Breast epithelium (tissue), 4 donors: ENCODE measurements around the gene C6orf132. TPM values are rescaled to one million over a fixed set of nuclear protein-coding genes. Genes with fewer than 3 reads are reported as not detected.

Experiments used
- DNase-seq, 2 donors: peaks; one replicate each; pipeline ENCODE4 v3.0.0-alpha.2; 2019; ENCODE audit warnings: low spot score in 2 of 2
- H3K27ac ChIP-seq, 2 donors: fragments of 200-600 bp; sonication (generic) in 1 of 2; one replicate each; pipeline ENCODE4 v1.5.1; 2016 to 2019; ENCODE audit warnings: mild to moderate bottlenecking in 1 of 2
- H3K27me3 ChIP-seq, 2 donors: fragments of 200-600 bp; sonication (generic) in 1 of 2; one replicate each; pipeline versions ENCODE4 v1.5.1 to v1.6.0; 2017 to 2019; ENCODE audit warnings: control low read depth in 1 of 2, mild to moderate bottlenecking in 1 of 2
- H3K36me3 ChIP-seq: fragments of 200-600 bp; one replicate; pipeline ENCODE4 v1.5.1; 2019
- H3K4me1 ChIP-seq, 2 donors: fragments of 200-600 bp; sonication (generic); one replicate each; pipeline ENCODE4 v1.5.1; 2016 to 2019; ENCODE audit warnings: control low read depth in 1 of 2
- H3K4me3 ChIP-seq, 3 donors: fragments of 200-600 bp; sonication (generic); 1 replicate in 2 of 3; 2 replicates in 1 of 3; pipeline ENCODE4 v1.5.1; 2016 to 2019; ENCODE audit warnings: mild to moderate bottlenecking in 3 of 3, moderate library complexity in 2 of 3
- H3K9me3 ChIP-seq, 2 donors: fragments of 200-600 bp; sonication (generic) in 1 of 2; one replicate each; pipeline ENCODE4 v1.5.1; 2016 to 2019; ENCODE audit warnings: control low read depth in 1 of 2
- POLR2A ChIP-seq: fragments of 450-650 bp; IDR thresholded peaks from one replicate; pipeline ENCODE4 v1.6.1; 2016; ENCODE audit warnings: antibody characterized with exemption, mild to moderate bottlenecking, moderate library complexity
- POLR2AphosphoS5 ChIP-seq, 3 donors: sonication (generic); formaldehyde crosslinking; IDR thresholded peaks; one replicate each; pipeline ENCODE4 v1.6.1; 2017; ENCODE audit warnings: antibody characterized with exemption in 3 of 3
- intact Hi-C: fragments of 100-400 bp; cut with DNase I; formaldehyde crosslinking; loops from one replicate; pipeline ENCODE4 v1.15.1; 2023; ENCODE audit warnings: low total_unique reads
- total RNA-seq, 3 donors: library from RNA; depleted of rRNA; stranded (reverse); fragments of >200 nt; gene quantifications; one replicate each; pipeline ENCODE4 v1.1.0, GENCODE V29; 2016
- TF ChIP-seq, protein P1 (sequence below), 3 donors: fragments of 450-650 bp; IDR thresholded peaks; one replicate each; pipeline ENCODE4 v1.5.1; 2016 to 2017; ENCODE audit warnings: antibody characterized with exemption in 3 of 3, mild to moderate bottlenecking in 3 of 3, moderate library complexity in 3 of 3

C6orf132 gene
- total RNA-seq, 3 donors from 2014 or later = 4.2 to 20.2 (median 10.2) TPM

DNA sequence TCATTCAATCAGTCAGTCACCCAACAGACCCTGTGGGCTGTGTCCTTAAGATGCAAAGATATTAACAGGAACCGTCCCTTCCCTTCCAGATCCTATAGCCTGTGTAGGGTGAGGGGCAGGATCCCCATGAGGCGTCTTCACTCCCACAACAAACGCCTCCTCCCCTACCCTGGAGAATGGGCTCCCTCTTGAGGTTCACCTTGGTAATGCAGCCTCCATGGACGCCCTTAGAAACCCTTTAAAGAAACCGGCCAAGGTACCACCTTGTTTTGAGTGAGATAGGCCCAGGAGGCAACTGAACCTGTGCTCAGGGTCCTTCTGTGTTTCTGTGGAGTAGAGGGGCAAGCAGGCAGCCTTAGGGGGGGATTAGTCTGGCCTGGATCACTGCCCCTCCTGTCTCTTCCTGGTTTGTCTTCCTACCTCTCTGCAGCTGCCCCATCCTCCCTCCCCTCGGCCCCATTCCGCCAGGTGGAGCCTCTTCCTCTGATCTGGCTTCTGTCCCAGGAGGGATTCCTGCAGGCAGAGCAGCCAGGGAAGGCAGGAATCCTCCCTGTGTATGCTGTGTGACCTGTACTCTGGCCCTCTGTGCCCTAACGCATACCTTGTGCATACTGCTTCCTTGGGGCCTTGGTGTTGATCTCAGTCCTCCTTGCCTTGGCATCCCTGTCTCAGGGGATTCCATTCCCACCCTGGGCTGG, 24.2 kb upstream of the C6orf132 start:
- intact Hi-C loops = loop anchor here (10.0 kb wide), 1 partner anchor 92 kb away; no protein-coding TSS in a partner anchor
- Histone ChIP-seq H3K9me3 (no peaks in the 10 kb centered on the region), H3K4me3 (no peak overlapping the region), H3K27me3 (no peaks in the 10 kb centered on the region), H3K4me1 (no peaks in the 10 kb centered on the region), H3K36me3 (no peaks in the 10 kb centered on the region), H3K27ac (peak overlapping the region; percentile 17 to 30)
- peak; percentile 24 to 64 for DNase-seq
- TF ChIP-seq POLR2A (no peak), POLR2AphosphoS5 (IDR thresholded peaks at IDR 0.05) (no peak)
- TF ChIP-seq, protein P1, sequence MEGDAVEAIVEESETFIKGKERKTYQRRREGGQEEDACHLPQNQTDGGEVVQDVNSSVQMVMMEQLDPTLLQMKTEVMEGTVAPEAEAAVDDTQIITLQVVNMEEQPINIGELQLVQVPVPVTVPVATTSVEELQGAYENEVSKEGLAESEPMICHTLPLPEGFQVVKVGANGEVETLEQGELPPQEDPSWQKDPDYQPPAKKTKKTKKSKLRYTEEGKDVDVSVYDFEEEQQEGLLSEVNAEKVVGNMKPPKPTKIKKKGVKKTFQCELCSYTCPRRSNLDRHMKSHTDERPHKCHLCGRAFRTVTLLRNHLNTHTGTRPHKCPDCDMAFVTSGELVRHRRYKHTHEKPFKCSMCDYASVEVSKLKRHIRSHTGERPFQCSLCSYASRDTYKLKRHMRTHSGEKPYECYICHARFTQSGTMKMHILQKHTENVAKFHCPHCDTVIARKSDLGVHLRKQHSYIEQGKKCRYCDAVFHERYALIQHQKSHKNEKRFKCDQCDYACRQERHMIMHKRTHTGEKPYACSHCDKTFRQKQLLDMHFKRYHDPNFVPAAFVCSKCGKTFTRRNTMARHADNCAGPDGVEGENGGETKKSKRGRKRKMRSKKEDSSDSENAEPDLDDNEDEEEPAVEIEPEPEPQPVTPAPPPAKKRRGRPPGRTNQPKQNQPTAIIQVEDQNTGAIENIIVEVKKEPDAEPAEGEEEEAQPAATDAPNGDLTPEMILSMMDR (IDR thresholded peaks at IDR 0.05) = peak; percentile 88 to 94 (median 93)

DNA sequence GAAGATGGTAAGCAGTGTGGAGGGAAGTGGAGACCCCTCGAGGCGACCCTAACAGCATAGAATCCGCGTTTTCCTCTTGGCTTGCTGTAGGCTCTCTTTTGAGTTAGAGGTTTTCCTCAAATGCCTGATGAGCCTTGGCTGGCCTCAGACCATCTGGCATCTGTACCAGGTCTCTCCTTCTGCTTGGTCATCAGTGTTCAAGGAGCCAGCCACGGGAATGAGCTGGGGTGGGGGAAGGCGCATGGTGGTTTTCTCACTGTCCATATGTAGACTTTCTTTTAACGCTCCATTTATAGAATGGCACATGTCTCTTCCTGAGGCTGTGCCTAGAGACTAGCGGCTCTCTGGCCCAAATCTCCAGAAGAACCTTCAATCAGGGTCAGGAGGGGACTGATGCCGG, 22.6 kb upstream of the C6orf132 start:
- TF ChIP-seq POLR2AphosphoS5 (IDR thresholded peaks at IDR 0.05) (no peak), POLR2A (no peak)
- TF ChIP-seq, protein P1 (IDR thresholded peaks at IDR 0.05) = no peak
- no peak overlapping the region for H3K27ac ChIP-seq
- no peaks in the 10 kb centered on the region for H3K36me3 ChIP-seq
- H3K27me3 ChIP-seq = no peaks in the 10 kb centered on the region
- no peak overlapping the region for H3K4me3 ChIP-seq
- no peaks in the 10 kb centered on the region for H3K9me3 ChIP-seq
- DNase-seq = peak in 1 of 2 donors; percentile 56
- no peaks in the 10 kb centered on the region for H3K4me1 ChIP-seq
- intact Hi-C loops = loop anchor here (10.0 kb wide), 1 partner anchor 90 kb away; no protein-coding TSS in a partner anchor

DNA sequence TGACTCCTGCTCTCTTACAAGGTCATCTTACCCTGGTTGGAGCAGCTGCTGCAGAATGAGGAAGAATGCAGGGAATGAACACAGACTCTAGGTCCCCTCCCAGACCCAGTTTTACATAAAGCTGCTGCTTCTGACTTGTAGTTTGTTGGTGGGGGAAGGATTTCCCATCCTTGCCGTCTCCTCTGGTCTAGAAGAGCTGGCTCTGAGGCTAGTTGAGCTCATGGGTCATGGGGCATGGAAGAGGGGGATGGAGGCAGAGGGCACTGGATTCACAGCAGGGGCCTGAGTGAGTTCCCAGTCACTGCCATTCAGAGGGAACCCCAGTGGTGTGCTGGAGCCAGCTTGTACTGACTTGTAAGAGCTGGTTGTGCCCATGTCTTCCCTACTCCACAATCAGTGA, 21.6 kb upstream of the C6orf132 start:
- H3K4me3 ChIP-seq = no peak overlapping the region
- no peak overlapping the region for H3K27ac ChIP-seq
- H3K36me3 ChIP-seq = no peaks in the 10 kb centered on the region
- H3K9me3 ChIP-seq = no peaks in the 10 kb centered on the region
- no peaks in the 10 kb centered on the region for H3K4me1 ChIP-seq
- intact Hi-C loops = loop anchor here (10.0 kb wide), 1 partner anchor 89 kb away; no protein-coding TSS in a partner anchor
- no peak for DNase-seq
- TF ChIP-seq POLR2A (no peak), POLR2AphosphoS5 (IDR thresholded peaks at IDR 0.05) (no peak)
- TF ChIP-seq, protein P1 (IDR thresholded peaks at IDR 0.05) = no peak
- H3K27me3 ChIP-seq = no peaks in the 10 kb centered on the region

DNA sequence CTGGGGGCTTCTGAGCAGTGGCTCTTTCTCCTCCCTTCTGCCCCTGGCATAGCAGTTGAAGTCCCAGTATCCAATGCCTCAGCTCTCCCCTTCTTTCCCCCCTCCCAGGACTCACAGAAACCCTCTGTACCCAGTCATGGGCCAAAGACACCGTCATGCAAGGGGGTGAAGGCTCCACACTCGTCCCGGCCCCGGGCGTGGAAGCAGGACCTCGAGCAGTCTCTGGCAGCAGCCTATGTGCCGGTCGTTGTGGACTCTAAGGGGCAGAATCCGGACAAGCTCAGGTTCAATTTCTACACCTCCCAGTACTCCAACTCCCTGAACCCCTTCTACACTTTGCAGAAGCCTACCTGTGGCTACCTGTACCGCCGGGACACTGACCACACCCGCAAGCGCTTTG, 20.4 kb upstream of the C6orf132 start:
- Histone ChIP-seq H3K4me3 (no peak overlapping the region), H3K27ac (no peak overlapping the region), H3K36me3 (no peaks in the 10 kb centered on the region), H3K4me1 (no peaks in the 10 kb centered on the region), H3K27me3 (no peaks in the 10 kb centered on the region), H3K9me3 (no peaks in the 10 kb centered on the region)
- no peak for DNase-seq
- intact Hi-C loops = loop anchor here (10.0 kb wide), 1 partner anchor 88 kb away; no protein-coding TSS in a partner anchor
- TF ChIP-seq, protein P1 (IDR thresholded peaks at IDR 0.05) = no peak
- TF ChIP-seq POLR2AphosphoS5 (IDR thresholded peaks at IDR 0.05) (no peak), POLR2A (no peak)

DNA sequence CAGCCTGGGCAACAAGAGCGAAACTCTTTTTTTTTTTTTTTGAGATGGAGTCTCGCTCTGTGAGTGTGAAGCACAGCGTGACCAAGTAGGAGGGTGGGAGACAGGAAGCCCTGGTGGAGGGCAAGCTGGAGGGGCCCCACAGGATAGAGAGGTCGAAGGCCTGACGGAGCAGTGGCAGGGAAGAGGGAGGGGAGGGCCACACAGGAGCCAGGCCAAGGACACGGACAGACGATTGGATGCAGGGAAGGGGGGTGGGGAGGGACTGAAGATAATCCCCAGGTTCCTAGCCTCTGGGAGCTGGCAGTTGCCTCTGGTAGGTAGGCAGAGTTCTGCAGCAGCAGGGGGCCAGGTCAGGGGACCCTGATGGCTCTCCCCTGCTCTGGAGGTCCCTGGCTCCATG, 20.0 kb upstream of the C6orf132 start:
- Histone ChIP-seq H3K36me3 (no peaks in the 10 kb centered on the region), H3K9me3 (no peaks in the 10 kb centered on the region), H3K4me3 (no peak overlapping the region), H3K4me1 (no peaks in the 10 kb centered on the region), H3K27me3 (no peaks in the 10 kb centered on the region), H3K27ac (no peak overlapping the region)
- intact Hi-C loops = loop anchor here (10.0 kb wide), 1 partner anchor 88 kb away; no protein-coding TSS in a partner anchor
- TF ChIP-seq, protein P1 (IDR thresholded peaks at IDR 0.05) = no peak
- TF ChIP-seq POLR2A (no peak), POLR2AphosphoS5 (IDR thresholded peaks at IDR 0.05) (no peak)
- no peak for DNase-seq
